Measurements from ENCODE around the gene EPHA10.
A peak's percentile ranks its signal among the peaks of the same experiment; 100 is the strongest.
"Not testable (repeated sequence)": the region's sequence is repeated elsewhere in the genome, so short reads cannot be mapped to it uniquely, and the experiment has no call there.

Gene EPHA10

GRCh38 chr1:37793773-37794371, 29.0 kb upstream of the EPHA10 start, which contains the start of gene MANEAL:
Gene MANEAL (plus strand): TSS chr1:37793847. CDS start chr1:37794183, 336 bp downstream.
- TF ChIP-seq CTCF (conservative IDR thresholded peaks at IDR 0.05; ENCODE audit: low read depth, low read length), result no peak
- H3K4me3 ChIP-seq (ENCODE audit: low read depth, low read length), result peak within 1 kb of the TSS; percentile 57
- peak; percentile 67 for DNase-seq (ENCODE audit: low read depth)

GRCh38 chr1:37792943-37793686, 28.2 kb upstream of the EPHA10 start:
- H3K4me3 ChIP-seq (ENCODE audit: low read depth, low read length), result peak overlapping the region; percentile 57
- no peak for DNase-seq (ENCODE audit: low read depth)
- TF ChIP-seq CTCF (conservative IDR thresholded peaks at IDR 0.05; ENCODE audit: low read depth, low read length), result no peak

- DNase-seq (ENCODE audit: low read depth), result no peak
- TF ChIP-seq CTCF (conservative IDR thresholded peaks at IDR 0.05; ENCODE audit: low read depth, low read length), result no peak
- no peak overlapping the region for H3K4me3 ChIP-seq (ENCODE audit: low read depth, low read length)
Measured at GRCh38 chr1:37782491-37782890, 17.6 kb upstream of the EPHA10 start.

- H3K4me3 ChIP-seq (ENCODE audit: low read depth, low read length), result no peak overlapping the region
- no peak for TF ChIP-seq CTCF (conservative IDR thresholded peaks at IDR 0.05; ENCODE audit: low read depth, low read length)
- DNase-seq (ENCODE audit: low read depth), result no peak
Measured at GRCh38 chr1:37778654-37779053, 13.7 kb upstream of the EPHA10 start.

GRCh38 chr1:37776946-37777516, 12.1 kb upstream of the EPHA10 start:
- TF ChIP-seq CTCF (conservative IDR thresholded peaks at IDR 0.05; ENCODE audit: low read depth, low read length), result no peak
- no peak overlapping the region for H3K4me3 ChIP-seq (ENCODE audit: low read depth, low read length)
- no peak for DNase-seq (ENCODE audit: low read depth)

GRCh38 chr1:37771440-37771839, 6.5 kb upstream of the EPHA10 start:
- DNase-seq (ENCODE audit: low read depth); H3K4me3 ChIP-seq (ENCODE audit: low read depth, low read length): not testable (repeated sequence)

- H3K4me3 ChIP-seq (ENCODE audit: low read depth, low read length), result no peak overlapping the region
- TF ChIP-seq CTCF (conservative IDR thresholded peaks at IDR 0.05; ENCODE audit: low read depth, low read length), result no peak
Measured at GRCh38 chr1:37767488-37767887, 2.6 kb upstream of the EPHA10 start.

More at GRCh38 chr1:37767488-37767887, 2.6 kb upstream of the EPHA10 start:
- no peak for DNase-seq (ENCODE audit: low read depth)

Measured in choroid plexus epithelial cell (primary cell).